GM23338 (cell line): Measurements from ENCODE around the gene AGBL4. TPM values are rescaled to one million over a fixed set of nuclear protein-coding genes. Genes with fewer than 3 reads are reported as not detected.

ENCODE experiments used
- ATAC-seq: fragments of 200-7000 bp; cut with Tn5 transposase; 3 replicates; pipeline ENCODE4 v1.9.1; 2020
- DNase-seq: peaks from one replicate; pipeline ENCODE4 v3.0.0-alpha.2; 2015; ENCODE audit warnings: low spot score
- H2AFZ ChIP-seq: fragments of 200-600 bp; sonication (generic); 2 replicates; pipeline ENCODE4 v1.8.0; 2016; ENCODE audit warnings: antibody characterized with exemption, mild to moderate bottlenecking, moderate library complexity
- H3F3A ChIP-seq: fragments of 200-600 bp; sonication (generic); replicated peaks from 2 replicates; pipeline ENCODE4 v1.8.0; 2017; ENCODE audit warnings: antibody characterized with exemption, mixed run types, low read depth
- H3K27ac ChIP-seq: fragments of 200-600 bp; sonication (generic); 2 replicates; pipeline ENCODE4 v1.6.1; 2016; ENCODE audit warnings: low read depth
- H3K27me3 ChIP-seq: fragments of 200-600 bp; sonication (generic); 2 replicates; pipeline ENCODE4 v1.8.0; 2016; ENCODE audit warnings: mild to moderate bottlenecking, mixed run types, moderate library complexity; ENCODE audit not compliant: insufficient read depth
- H3K36me3 ChIP-seq: fragments of 200-600 bp; sonication (generic); 2 replicates; pipeline ENCODE4 v1.8.0; 2016; ENCODE audit warnings: mild to moderate bottlenecking; ENCODE audit not compliant: insufficient read depth
- H3K4me1 ChIP-seq: fragments of 200-600 bp; sonication (generic); 2 replicates; pipeline ENCODE4 v1.8.0; 2016; ENCODE audit warnings: mild to moderate bottlenecking, moderate library complexity; ENCODE audit not compliant: insufficient read depth
- H3K4me2 ChIP-seq: fragments of 200-600 bp; sonication (generic); 2 replicates; pipeline ENCODE4 v1.7.1; 2017; ENCODE audit warnings: mixed run types
- H3K4me3 ChIP-seq: fragments of 200-600 bp; sonication (generic); 2 replicates; pipeline ENCODE4 v1.6.1; 2016; ENCODE audit warnings: mixed run types
- H3K79me2 ChIP-seq: fragments of 200-600 bp; sonication (generic); replicated peaks from 2 replicates; pipeline ENCODE4 v1.8.0; 2017; ENCODE audit warnings: mild to moderate bottlenecking; ENCODE audit not compliant: insufficient read depth
- H3K9me2 ChIP-seq: fragments of 200-600 bp; sonication (generic); 2 replicates; pipeline ENCODE4 v1.8.0; 2017; ENCODE audit not compliant: insufficient read depth
- H4K20me1 ChIP-seq: fragments of 200-600 bp; sonication (generic); replicated peaks from 2 replicates; pipeline ENCODE4 v1.8.0; 2017; ENCODE audit warnings: mild to moderate bottlenecking; ENCODE audit not compliant: insufficient read depth
- H3K27ac Mint-ChIP-seq: 2 replicates; pipeline ENCODE4 v1.8.0; 2020; ENCODE audit warnings: inconsistent platforms, mild to moderate bottlenecking, moderate library complexity, mixed read lengths
- H3K27me3 Mint-ChIP-seq: 3 replicates; pipeline ENCODE4 v1.8.0; 2022; ENCODE audit warnings: low read depth, mild to moderate bottlenecking, moderate library complexity, mixed read lengths, inconsistent platforms; ENCODE audit not compliant: insufficient read depth, poor library complexity
- H3K36me3 Mint-ChIP-seq: 3 replicates; pipeline ENCODE4 v1.8.0; 2021; ENCODE audit warnings: low read depth, mild to moderate bottlenecking, inconsistent platforms, moderate library complexity, mixed read lengths
- H3K4me1 Mint-ChIP-seq: 3 replicates; pipeline ENCODE4 v1.8.0; 2020; ENCODE audit warnings: mild to moderate bottlenecking, inconsistent platforms, mixed read lengths
- H3K4me3 Mint-ChIP-seq: 3 replicates; pipeline ENCODE4 v1.8.0; 2021; ENCODE audit warnings: moderate library complexity, mild to moderate bottlenecking, inconsistent platforms, mixed read lengths
- H3K9me3 Mint-ChIP-seq: 3 replicates; pipeline ENCODE4 v1.8.0; 2020; ENCODE audit warnings: moderate library complexity, mild to moderate bottlenecking, inconsistent platforms, mixed read lengths
- CREB1 ChIP-seq: fragments of 250-450 bp; sonication (Bioruptor Pico); IDR thresholded peaks from 2 replicates; pipeline ENCODE4 v1.5.0; 2020; ENCODE audit warnings: low read depth, mild to moderate bottlenecking, moderate library complexity
- ETS1 ChIP-seq: IDR thresholded peaks from 2 replicates; pipeline ENCODE4 v1.6.1; 2016; ENCODE audit warnings: antibody characterized with exemption
- EZH2 ChIP-seq: fragments of 200-600 bp; sonication (generic); IDR thresholded peaks from one replicate; pipeline ENCODE4 v1.8.0; 2017; ENCODE audit warnings: antibody characterized with exemption, mild to moderate bottlenecking, low read depth; ENCODE audit not compliant: unreplicated experiment
- POLR2AphosphoS5 ChIP-seq: IDR thresholded peaks from 2 replicates; pipeline ENCODE4 v1.6.1; 2016; ENCODE audit warnings: antibody characterized with exemption, low read depth
- REST ChIP-seq: IDR thresholded peaks from one replicate; pipeline ENCODE4 v1.6.1; 2018; ENCODE audit warnings: antibody characterized with exemption; ENCODE audit not compliant: unreplicated experiment
- STAT1 ChIP-seq: IDR thresholded peaks from one replicate; pipeline ENCODE4 v1.6.1; 2016; ENCODE audit warnings: antibody characterized with exemption; ENCODE audit not compliant: unreplicated experiment
- ZNF114 ChIP-seq: fragments of 250-450 bp; sonication (Bioruptor Pico); IDR thresholded peaks from 2 replicates; pipeline ENCODE4 v1.5.0; 2020; ENCODE audit warnings: mild to moderate bottlenecking, moderate library complexity
- ZNF331 ChIP-seq: fragments of 250-450 bp; sonication (Bioruptor Pico); IDR thresholded peaks from 2 replicates; pipeline ENCODE4 v1.5.0; 2020; ENCODE audit warnings: low read depth, mild to moderate bottlenecking, moderate library complexity
- ZNF462 ChIP-seq: fragments of 250-450 bp; sonication (Bioruptor Pico); IDR thresholded peaks from 2 replicates; pipeline ENCODE4 v1.5.0; 2020; ENCODE audit warnings: mild to moderate bottlenecking, moderate library complexity
- polyA plus RNA-seq: library from polyadenylated mRNA; unstranded; fragments of >200 nt; fragmentation: Nextera tagmentation; extraction: Ambion mirVana; gene quantifications from 2 replicates; pipeline ENCODE4 v1.2.1, GENCODE V29; 2016
- total RNA-seq: library from RNA; depleted of rRNA; stranded (reverse); fragments of >200 nt; shearing (Covaris generic); gene quantifications from 2 replicates; pipeline ENCODE4 v1.2.3, GENCODE V29; 2014

The AGBL4 gene
- total and polyA plus RNA-seq, 2 experiments from 2014 or later, result 0.91 to 1.5 TPM

- Histone ChIP-seq H3K4me1 (no peaks in the 10 kb centered on the region; the same call in 1 of the 2 replicates), H2AFZ (no peak overlapping the region), H3K27ac (no peak overlapping the region), H3K27me3 (no peaks in the 10 kb centered on the region), H3K4me3 (no peak overlapping the region), H4K20me1 (no peaks in the 10 kb centered on the region), H3K79me2 (no peaks in the 10 kb centered on the region), H3K9me2 (no peaks in the 10 kb centered on the region), H3K4me2 (no peak overlapping the region), H3F3A (no peaks in the 10 kb centered on the region), H3K36me3 (peaks cover 3% of the 10 kb centered on the region; the same call in 1 of the 2 replicates)
- Mint-ChIP-seq H3K27me3 (peaks cover 1% of the 10 kb centered on the region), H3K4me1 (peaks cover 7% of the 10 kb centered on the region), H3K36me3 (no peaks in the 10 kb centered on the region), H3K4me3 (no peak overlapping the region), H3K27ac (no peak overlapping the region), H3K9me3 (no peaks in the 10 kb centered on the region)
- ATAC-seq, result no peak
- TF ChIP-seq STAT1 (no peak), ETS1 (no peak), ZNF331 (no peak), REST (no peak), ZNF114 (CRISPR knock-in tag) (no peak), POLR2AphosphoS5 (no peak), EZH2 (no peak), CREB1 (CRISPR knock-in tag) (no peak), ZNF462 (CRISPR knock-in tag) (no peak)
- DNase-seq, result no peak
These were observed 1274.7 kb downstream of the AGBL4 start for GRCh38 chr1:48749068-48749467.
